SW 1271 (cell line): Measurements from ENCODE around the gene SLC34A3.

Experiments
- DNase-seq, 2 experiments: peaks; one replicate each; lab custom pipeline; 2025; lab: John Stamatoyannopoulos, UW

The SLC34A3 gene

DNA sequence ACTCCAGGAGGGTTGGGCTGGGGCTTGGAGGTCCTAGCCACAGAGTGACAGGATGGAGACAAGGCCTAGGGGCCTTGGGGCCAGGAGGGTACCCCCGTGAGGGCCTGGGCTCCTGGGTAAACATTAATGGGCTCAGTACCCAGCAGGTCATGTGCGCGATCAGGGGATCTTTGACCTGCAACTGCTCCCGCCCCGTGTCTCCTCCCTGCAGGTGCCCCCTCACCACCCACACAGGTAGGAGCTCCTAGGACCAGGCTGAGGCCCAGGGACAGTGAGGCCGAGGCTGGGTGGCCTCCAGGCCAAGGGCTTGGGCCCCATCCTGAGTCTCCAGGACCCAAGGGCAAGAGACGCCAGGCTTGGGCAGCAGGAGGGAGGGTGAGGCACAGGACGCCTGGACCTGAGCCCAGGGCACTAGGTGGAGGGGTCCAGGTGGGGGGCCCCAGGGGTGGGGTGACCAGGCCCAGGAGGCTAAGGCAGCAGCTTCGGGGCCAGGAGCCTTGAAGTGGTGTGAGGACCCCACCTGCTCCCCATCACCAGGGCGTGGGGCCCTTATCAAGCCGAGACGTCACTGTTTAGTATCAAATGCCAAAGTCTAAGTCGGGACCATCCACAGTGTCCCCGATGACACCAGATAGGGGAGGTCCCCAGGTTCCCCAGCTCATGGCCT, at the start of gene SLC34A3:
SLC34A3 (plus strand) TSS at position 197 of the 667 bp plus-strand sequence. CDS start 802 bp downstream, outside the sequence.
- DNase-seq, result no peak

DNA sequence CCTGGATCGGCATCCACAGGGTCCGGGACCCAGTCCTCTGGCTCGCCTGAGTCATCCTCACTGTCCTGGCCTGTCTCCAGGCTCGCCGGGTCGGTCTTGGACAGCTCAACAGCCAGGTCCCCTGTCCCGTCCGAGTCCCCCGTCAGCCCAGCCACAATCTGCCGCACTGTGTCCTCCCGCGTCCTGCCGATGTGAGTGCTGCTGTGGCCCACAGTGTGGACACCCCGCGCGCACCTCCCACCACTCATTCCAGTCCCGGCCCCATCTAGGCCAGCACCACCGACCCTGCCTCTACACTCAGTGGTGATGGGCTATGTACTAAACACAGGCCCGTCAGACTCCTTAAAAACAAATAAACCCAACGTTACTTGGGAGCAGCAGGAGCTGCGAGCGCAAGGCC, 49.0 kb upstream of the SLC34A3 start:
- DNase-seq, result no peak

DNA sequence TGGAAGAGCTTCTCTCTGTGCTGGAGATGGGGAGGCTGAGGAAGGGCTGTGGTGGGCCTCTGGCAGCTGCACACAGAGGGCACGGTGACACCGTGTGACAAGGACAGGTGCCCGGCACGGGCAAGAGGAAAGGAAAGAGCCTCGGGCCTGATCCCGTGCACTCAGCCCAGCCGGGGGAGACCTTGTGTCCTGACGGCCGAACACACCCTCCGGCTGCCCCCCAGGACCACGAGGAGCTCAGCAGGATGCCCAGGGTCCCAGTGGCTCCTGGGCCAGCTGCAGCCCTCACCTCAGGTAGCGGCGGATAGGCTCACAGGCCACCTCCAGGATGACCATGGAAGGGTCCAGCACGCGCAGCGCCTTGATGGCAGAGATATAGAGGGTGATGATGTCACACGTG, 47.9 kb upstream of the SLC34A3 start:
- DNase-seq, result no peak

DNA sequence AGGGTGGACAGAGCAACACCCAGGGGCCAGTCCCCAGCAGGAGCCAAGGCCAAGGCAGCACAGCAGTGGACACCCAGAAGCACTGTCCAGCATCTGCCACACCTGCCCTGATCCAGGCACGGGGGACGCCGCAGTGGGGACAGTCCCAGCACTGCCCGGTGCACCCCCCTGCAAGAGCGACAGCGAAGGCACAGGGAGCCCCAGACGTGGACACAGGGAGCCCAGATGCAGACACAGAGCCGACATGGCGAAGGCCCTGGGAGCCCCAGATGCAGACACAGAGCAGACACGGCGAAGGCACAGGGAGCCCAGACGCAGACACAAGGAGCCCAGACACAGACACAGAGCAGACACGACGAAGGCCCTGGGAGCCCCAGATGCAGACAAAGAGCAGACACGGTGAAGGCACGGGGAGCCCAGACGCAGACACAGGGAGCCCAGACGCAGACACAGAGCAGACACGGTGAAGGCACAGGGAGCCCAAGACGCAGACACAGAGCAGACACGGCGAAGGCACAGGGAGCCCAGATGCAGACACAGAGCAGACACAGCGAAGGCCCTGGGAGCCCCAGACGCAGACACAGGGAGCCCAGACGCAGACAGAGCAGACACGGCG, 46.6 kb upstream of the SLC34A3 start:
- no peak for DNase-seq

DNA sequence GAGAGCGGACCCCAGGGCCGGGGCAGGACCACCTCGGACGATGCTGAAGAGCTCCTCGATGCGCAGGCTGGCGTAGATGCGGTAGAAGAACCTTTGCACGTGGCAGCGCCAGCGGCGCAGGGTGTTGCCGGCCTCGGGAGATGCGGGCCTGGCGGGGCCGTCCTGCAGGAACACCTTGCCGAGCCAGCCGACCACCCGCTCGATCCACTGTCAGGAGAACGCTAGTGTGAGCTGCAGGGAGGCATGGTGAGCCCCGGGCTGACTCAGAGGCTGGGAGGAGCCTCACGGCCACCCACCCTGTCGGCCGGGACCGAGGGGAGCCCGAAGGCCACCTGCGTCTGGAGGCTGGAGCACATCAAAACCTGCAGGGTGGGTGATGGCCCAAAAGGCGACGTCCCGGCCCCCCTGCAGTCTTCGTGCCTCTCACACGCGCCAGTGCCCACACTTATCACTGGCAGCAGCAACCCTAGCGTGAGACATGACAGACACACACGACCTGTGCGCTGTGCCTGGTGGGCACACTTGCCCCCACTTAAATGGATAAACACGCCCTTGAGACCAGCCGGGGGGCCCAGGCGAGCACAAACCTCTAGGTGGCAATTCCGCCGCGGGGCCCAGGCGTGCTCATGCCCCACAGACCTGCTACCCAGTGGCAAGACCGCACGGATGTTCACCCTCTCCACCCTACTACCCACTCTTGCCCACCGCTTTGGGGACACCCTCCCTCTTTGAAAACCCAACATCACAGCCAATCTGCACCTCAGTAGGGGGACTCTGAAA, 45.6 kb upstream of the SLC34A3 start:
- DNase-seq, result no peak

DNA sequence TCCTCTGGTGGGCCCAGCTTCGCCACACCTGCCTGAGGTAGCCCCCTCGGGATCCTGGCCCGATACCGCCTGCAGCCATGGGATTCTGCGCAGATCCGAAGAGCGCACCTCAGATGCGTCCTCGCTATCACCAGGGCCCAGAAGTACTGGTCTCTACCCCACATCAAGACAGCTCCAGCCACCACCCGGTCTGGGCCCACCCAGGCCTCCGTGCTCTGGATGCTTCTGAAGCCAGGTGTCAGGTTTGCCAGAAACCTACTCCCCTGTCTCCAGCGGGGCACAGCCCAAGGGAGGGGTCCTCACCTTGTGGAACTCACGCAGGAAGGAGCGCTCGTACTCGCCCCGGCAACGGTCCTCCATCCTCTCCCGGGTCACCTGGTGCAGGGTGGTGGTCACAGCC, 44.8 kb upstream of the SLC34A3 start:
- DNase-seq, result no peak

DNA sequence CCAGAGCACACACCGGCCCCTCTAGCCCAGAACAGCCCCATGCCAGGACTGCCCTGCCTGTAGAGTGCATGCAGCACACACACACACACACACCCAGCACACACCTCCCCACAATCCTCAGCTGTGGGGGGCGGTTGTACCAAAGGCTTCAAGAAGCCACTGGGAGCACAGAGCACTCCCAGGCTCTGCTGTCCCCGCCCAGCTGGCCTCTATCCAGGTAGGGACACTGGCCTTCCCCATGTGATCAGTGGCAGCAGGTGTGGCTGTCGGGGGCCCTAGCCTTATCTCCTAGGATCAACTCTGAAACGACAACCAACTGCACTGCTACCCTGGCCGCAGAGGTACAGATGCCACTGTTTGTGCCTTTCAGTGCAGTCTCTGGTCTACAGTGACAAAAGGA, 44.3 kb upstream of the SLC34A3 start:
- no peak for DNase-seq

DNA sequence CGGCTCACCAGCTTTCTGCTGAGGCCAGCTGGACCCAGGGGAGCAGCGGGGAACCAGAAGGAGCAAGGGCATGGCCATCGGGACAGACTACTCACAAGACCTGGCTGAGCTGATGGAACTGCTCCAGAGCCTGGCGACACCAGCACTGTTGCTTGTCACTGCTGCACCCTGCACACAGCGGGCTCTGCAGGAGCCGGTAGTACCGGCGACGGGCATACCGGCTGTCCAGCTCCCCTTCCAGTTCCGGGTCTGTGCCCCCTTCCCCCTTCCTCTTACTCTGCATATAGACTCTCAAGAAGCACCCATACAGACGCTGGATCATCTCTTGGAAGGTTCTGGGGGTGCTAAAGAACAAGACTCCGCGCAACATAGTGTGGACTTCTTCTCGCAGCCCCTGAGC, 43.3 kb upstream of the SLC34A3 start:
- DNase-seq, result no peak

DNA sequence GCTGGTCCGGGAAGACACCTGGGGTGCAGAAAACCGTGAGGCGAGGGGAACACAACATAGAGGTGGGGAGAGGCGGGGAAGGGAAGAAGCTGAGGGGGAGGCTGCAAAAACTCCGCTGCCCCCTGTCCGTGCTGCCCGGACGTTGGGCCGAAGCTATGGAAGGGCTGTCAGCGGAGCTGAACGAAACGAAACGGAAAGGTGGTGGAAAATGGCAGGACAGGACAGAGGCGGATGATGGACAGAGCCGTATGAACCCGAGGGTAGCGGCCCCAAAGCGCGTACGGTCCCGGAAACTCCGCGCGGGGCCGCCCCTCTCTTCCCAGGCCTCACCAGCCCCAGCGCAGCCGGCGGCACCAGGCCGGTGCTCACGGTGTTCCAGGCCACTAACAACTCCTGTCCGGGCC, 42.6 kb upstream of the SLC34A3 start:
- no peak for DNase-seq

DNA sequence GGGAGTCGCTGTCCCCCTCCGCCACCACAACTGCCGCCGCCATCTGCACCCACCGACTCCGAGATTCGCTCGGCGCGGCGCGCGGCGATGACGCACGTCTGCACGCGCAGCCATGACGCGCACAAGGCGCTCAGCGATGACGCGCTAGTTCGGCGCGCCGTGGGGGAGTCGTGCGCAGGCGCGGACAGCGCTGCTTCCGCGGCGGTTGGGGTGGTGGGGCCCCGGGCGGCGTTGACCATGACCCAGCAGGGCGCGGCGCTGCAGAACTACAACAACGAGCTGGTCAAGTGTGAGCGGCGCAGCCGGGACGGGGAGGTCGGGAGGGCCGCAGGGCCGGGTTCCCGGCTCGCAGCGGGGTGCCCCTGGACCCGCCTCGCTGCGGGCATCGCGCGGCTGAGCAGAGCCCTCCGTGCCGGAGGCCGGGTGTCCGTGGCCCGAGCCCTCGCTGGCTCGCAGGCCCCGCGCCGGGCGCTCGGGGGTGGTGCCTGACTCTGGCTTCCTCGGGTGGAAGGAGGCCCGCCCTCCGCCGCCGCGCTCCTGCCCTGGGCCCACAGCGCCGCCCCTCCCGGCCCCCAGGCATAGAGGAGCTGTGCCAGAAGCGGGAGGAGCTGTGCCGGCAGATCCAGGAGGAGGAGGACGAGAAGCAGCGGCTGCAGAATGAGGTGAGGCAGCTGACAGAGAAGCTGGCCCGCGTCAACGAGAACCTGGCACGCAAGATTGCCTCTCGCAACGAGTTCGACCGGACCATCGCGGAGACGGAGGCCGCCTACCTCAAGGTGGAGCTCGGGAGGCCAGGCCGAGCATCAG, 42.0 kb upstream of the SLC34A3 start, which contains the start of the genes ANAPC2 and SSNA1:
ANAPC2 (minus strand) TSS at position 71 of the 807 bp plus-strand sequence; CDS start at position 43, 28 bp downstream.
SSNA1 (plus strand) TSS at position 187 of the 807 bp plus-strand sequence; CDS start at position 238, 51 bp downstream.
- DNase-seq, result peak; percentile 81 to 89

DNA sequence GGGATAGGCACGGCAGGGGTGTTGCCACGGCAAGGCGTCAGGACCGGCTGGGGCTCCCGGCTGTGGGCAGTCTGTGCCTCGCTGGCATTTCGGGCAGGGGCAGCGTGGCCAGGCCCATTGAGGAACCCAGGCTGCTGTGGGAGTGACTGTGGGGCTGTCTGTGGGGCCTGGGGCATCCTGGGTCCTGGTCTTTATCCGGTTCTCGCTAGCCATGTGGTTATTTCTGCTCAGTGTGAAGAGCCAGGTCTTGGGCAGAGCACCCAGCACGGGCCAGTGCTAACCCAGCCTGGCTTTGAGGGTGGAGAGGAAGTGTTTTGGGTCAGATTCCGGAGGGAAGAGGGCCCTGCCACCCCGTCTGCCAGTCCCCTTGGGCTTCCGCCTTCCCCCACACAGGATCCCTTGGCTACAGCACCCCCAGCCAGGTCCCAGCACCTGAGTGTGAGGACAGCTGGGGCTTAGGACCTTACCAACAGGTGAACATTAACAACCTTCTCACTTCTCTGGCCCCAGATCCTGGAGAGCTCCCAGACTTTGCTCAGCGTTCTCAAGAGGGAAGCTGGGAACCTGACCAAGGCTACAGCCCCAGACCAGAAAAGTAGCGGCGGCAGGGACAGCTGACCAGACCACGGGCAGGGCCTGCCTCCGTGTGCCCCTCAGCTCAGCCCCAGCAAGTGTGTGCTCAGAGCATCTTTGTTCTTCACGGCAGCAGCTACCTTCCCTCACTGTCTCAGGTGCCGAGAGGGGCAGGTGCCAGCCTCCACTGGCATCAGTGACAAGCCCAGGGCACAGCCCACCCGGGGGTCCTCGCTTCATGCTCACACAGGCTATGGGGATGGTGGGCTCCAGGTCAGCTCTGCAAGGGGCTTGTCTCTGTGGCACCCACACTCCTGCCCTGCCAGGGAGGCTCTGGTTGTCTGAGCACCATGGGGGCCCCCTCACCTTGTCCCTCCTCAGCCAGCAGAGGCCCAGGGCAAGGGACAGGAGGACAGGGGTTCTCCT, 41.1 kb upstream of the SLC34A3 start:
- DNase-seq, result no peak

DNA sequence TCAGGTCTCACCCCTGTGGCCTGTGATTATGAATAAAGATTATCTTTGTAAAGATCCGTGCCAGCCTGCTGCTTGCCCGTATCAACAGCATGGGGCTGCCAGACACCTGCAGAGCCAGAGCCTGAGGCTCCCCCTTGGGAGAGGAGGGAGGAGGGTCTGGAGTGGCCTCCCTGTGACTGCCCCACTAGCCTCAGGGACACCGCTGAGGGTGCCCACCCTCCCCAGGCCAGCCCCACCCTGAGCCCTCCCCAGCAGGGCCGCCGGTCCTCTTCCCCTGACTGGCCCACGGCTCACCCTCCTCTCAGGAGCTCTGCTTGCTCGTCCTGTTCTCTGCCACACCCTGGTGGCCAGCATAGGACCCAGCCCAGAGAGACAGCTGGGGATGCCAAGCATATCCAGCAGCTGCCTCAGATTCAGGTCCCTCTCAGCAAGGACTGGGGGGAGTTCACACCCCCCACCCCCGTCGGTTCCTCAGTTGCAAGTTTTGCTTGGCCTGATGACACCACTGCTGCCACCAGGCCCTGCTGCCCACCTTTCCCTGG, 40.3 kb upstream of the SLC34A3 start:
- no peak for DNase-seq

DNA sequence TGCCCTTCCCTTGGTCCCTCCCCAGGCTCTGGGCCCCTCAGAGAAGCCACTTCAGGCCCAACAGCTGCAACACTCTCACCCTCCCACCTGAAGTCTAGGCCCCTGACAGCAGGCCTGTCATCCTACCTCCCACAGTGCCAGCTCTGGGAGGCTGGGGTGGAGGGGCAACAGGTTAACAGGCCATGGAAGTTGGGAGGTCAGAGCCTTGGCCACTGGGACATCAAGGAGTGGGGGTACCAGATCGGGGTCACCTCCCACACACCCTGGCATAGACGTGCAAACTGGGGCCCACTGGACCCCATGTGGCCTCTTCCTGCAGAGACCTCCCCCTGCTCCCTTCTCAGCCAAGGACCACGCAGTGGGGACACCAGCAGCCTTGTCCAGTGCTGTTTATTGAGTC, 39.5 kb upstream of the SLC34A3 start:
- DNase-seq, result no peak

DNA sequence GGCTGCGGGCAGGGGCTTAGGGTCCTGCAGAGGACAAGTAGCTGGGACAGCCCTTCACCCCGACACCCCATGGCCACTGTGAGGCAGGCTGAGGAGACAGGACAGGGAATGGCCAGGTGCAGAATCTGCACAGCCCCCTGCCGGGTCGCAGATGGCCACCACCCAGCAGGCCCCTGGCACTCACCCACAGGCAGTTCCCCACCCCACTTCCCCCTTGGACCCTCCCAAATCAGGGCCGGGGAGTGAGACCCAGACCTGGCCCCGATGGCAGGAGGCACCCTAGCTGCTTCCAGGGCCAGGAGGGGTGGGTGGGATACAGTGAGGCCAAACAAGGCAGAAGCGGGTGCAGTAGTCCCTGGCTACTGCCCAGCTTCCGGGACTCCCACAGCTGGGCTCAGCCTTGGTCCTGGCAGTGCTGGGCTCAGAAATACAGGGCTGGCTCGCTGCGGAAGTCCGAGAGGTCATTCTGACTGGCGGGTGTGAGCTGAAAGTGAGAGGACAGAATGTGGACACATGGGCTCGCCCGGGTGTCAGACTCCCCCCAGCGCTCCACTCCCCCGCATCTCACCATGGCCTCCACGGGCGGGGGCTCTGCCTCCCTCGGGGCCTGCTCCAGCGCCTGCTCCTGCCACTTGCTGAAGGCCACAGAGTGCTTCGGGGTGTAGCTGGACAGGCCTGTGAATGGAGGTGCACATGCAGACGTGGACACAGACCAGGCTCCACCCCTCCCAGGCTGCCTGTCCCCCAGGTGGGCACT, 38.8 kb upstream of the SLC34A3 start:
- no peak for DNase-seq

DNA sequence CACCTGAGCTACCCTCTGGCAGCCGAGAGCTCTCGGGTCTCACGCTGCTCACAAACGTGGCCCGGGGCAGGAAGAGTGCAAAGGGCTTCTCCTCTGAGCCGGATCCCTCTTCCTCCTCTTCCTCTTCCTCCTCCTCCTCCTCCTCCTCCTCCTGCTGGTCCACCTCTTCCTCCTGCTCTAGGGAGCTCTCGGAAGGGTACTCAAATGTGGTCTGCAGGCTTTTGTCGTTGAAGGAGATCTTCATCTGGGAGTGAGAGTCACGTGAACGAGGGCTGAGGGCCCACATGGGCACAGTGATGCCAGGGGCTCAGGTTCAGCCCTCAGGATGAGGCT, 38.3 kb upstream of the SLC34A3 start:
- DNase-seq, result no peak

DNA sequence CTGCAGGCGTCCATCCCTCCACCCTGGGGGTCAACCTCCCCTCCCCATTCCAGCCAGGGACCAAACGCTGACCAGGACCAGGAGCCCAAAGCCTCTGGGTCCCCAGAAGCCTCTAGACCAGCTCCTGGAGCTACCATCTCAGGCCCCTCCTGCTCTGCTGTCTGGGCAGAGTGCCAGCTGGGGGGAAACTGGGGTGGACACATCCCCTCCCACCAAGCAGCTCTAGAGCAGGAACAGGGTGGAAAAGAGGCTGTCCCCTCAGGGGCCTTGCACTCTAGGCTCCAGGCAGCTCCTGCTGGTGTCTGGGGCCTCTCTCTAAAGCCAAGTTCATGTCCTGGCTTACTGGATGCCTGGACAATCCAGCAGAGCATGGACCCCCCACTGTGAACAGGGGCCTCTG, 37.8 kb upstream of the SLC34A3 start:
- no peak for DNase-seq

DNA sequence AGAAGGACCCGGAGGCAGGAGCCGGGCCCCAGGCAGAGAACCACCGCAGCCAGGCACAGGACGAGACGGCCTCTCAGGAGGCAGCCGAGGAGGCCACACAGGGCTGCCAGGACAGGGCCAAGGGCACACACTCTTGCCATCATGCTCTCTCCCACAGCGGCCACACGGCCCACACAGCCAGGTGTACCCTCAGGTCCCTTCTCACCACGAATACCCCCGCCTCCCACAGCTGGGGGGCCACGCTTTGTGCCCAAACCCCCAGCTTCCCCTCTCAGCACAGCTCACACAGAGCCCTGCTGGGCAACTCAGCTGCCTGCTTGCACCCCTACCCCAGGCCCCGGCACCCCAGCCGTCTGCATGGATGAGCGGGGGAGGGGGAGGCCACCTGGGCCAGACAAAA, 36.9 kb upstream of the SLC34A3 start:
- DNase-seq, result no peak

DNA sequence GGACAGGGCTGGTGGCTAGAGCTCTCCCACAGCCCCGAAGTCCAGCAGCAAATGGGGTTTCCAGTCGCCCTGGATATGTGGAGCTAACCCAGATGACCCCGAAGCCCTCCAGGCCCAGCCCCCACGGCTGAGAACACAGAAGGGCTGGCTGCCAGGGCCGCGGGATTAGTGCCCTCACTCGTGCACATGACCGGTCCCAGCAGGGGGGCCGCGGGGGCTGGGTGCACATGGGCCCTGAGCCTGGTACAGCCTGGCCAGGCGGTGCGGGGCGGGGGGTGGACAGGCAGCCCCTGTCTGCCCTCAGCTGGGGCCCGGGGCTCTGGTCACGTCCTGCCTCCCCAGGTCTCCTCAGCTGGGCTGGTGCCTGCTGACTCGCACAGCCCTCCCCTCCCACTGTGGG, 36.3 kb upstream of the SLC34A3 start:
- DNase-seq, result no peak

DNA sequence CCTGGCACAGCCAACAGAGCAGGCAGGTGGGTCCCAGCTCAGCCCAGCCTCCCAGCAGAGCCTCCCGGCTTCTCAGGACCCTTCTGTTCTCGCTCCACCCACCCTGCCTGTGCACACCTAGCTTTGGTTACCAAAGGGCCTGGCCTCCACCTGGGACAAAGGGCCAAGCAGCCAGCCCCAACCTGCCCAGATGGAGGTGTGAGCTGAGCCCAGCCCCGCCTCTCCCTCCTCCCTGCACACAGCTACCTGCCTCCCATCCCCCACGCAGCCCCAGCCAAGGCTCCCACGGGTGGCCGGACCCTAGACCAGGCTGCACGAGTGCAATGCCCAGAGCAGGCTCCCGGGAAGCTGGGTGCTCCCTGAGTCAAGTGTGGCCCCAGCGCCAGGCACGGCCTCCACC, 35.8 kb upstream of the SLC34A3 start:
- DNase-seq, result no peak
